ENCODE measurements around the gene ATP6AP2.

Gene ATP6AP2

DNA sequence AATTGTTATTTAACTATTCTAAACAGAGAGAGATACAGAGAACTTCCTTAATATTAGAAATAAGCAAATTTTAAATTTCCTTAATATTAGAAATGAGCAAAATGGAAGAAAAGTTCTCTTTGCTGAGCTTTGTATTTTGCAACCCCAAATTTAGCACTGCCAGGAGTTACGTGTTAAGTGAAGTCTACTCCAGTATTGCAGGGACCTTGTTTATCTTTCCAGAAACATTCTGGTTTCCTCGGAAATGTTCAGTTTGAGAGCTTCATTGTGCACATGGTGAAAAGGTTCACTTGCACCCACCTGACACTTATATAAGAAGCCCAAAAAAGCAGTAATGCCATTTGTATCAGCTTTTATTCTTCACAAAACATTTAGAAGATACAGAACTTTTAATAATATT, 72.8 kb downstream of the ATP6AP2 start:
- no peak overlapping the region for H3K9ac ChIP-seq (ENCODE audit: low read length in 5 of 5)
- H3K4me1 ChIP-seq (ENCODE audit: control insufficient read depth in 5 of 5, insufficient read depth in 5 of 5, low read length in 5 of 5), result no peaks in the 10 kb centered on the region
- peaks cover 0 to 7% (median 3%) of the 10 kb centered on the region in 5 donors for H3K27me3 ChIP-seq (ENCODE audit: control insufficient read depth in 5 of 5, insufficient read depth in 4 of 5, low read length in 5 of 5)
- no peaks in the 10 kb centered on the region for H3K9me3 ChIP-seq (ENCODE audit: control insufficient read depth in 5 of 5, low read length in 5 of 5)
- H3K4me3 ChIP-seq (ENCODE audit: low read depth in 1 of 5, low read length in 5 of 5), result no peak overlapping the region
- H3K27ac ChIP-seq (ENCODE audit: low read depth, low read length), result no peak overlapping the region
- H3K36me3 ChIP-seq (ENCODE audit: control insufficient read depth in 5 of 5, insufficient read depth in 5 of 5, low read length in 5 of 5), result peaks cover 10 to 22% (median 15%) of the 10 kb centered on the region in 5 donors

All from subcutaneous abdominal adipose tissue (tissue), 5 donors.